K562 (cell line): ENCODE measurements around the gene GPX2. TPM values are rescaled to one million over a fixed set of nuclear protein-coding genes. Genes with fewer than 3 reads are reported as not detected.

Experiments used
- ATF1 ChIP-seq, 2 experiments: fragments of 450-650 bp in 1 of 2; IDR thresholded peaks; 2 replicates each; pipeline ENCODE4 v1.6.1; 2016; ENCODE audit warnings: missing compliant biosample characterization in 1 of 2, missing genetic modification characterization in 1 of 2
- CHCHD3 ChIP-seq: fragments of 250-450 bp; sonication (Bioruptor Pico); IDR thresholded peaks from 2 replicates; pipeline ENCODE4 v2.1.2; 2022; ENCODE audit warnings: mild to moderate bottlenecking
- CHD2 ChIP-seq: IDR thresholded peaks from 2 replicates; pipeline ENCODE4 v1.6.1; 2011; ENCODE audit warnings: low read depth, low read length
- CTCF ChIP-seq, 3 experiments: IDR thresholded peaks in 2 of 3; conservative IDR thresholded peaks in 1 of 3; 2 replicates each; pipeline ENCODE4 v1.5.1; 2011 to 2012; ENCODE audit warnings: low read length in 3 of 3, mild to moderate bottlenecking in 3 of 3, control low read depth in 2 of 3, improper control_type of control experiment in 1 of 3, inconsistent platforms in 1 of 3, low read depth in 1 of 3, mixed read lengths in 1 of 3, moderate library complexity in 1 of 3; ENCODE audit not compliant: insufficient read depth in 2 of 3
- KAT2B ChIP-seq: IDR thresholded peaks from one replicate; pipeline ENCODE4 v1.6.1; 2012; ENCODE audit warnings: low read depth, mild to moderate bottlenecking, control low read depth, inconsistent platforms, low read length, moderate library complexity
- MAX ChIP-seq: sonication (generic); formaldehyde crosslinking; IDR thresholded peaks from 2 replicates; pipeline ENCODE4 v1.9.0; 2022; ENCODE audit warnings: mild to moderate bottlenecking, missing genetic modification reagents
- MED1 ChIP-seq: sonication (generic); formaldehyde crosslinking; IDR thresholded peaks from 2 replicates; pipeline ENCODE4 v1.8.1; 2023; ENCODE audit warnings: missing genetic modification reagents, borderline replicate concordance
- PYGO2 ChIP-seq: fragments of 450-650 bp; IDR thresholded peaks from 2 replicates; pipeline ENCODE4 v1.6.1; 2016; ENCODE audit warnings: mild to moderate bottlenecking, missing genetic modification characterization, moderate library complexity, missing compliant biosample characterization
- RAD21 ChIP-seq, 2 experiments: fragments of 250-450 bp in 1 of 2; fragments of 450-650 bp in 1 of 2; sonication (Bioruptor Pico) in 1 of 2; formaldehyde crosslinking in 1 of 2; IDR thresholded peaks in 1 of 2; conservative IDR thresholded peaks in 1 of 2; 2 replicates each; pipeline versions ENCODE4 v1.4.0 to v1.8.0; 2020 to 2022; ENCODE audit warnings: mild to moderate bottlenecking in 2 of 2, moderate library complexity in 1 of 2
- SMARCA5 ChIP-seq: fragments of 450-650 bp; IDR thresholded peaks from 2 replicates; pipeline ENCODE4 v1.6.1; 2016
- STAT6 ChIP-seq: sonication (generic); formaldehyde crosslinking; IDR thresholded peaks from 2 replicates; pipeline ENCODE4 v1.8.1; 2023; ENCODE audit warnings: mild to moderate bottlenecking, missing genetic modification reagents
- TAF1 ChIP-seq: IDR thresholded peaks from 2 replicates; pipeline ENCODE4 v1.6.1; 2011; ENCODE audit warnings: mild to moderate bottlenecking, low read length, moderate library complexity; ENCODE audit not compliant: insufficient read depth, control insufficient read depth, severe bottlenecking; ENCODE audit errors: extremely low read depth
- TAF7 ChIP-seq: fragments of 450-650 bp; IDR thresholded peaks from 2 replicates; pipeline ENCODE4 v1.6.1; 2016; ENCODE audit warnings: missing genetic modification characterization, missing compliant biosample characterization
- TRIM28 ChIP-seq: fragments of 450-650 bp; IDR thresholded peaks from 2 replicates; pipeline ENCODE4 v1.6.1; 2017
- TSC22D4 ChIP-seq: fragments of 450-650 bp; IDR thresholded peaks from 2 replicates; pipeline ENCODE4 v1.6.1; 2016; ENCODE audit warnings: missing genetic modification characterization, missing biosample characterization, control low read depth
- ZNF57 ChIP-seq: fragments of 450-650 bp; formaldehyde crosslinking; IDR thresholded peaks from 2 replicates; pipeline ENCODE4 v1.4.0; 2020; ENCODE audit warnings: mild to moderate bottlenecking, moderate library complexity
- ZNF592 ChIP-seq: fragments of 450-650 bp; IDR thresholded peaks from 2 replicates; pipeline ENCODE4 v1.6.1; 2017; ENCODE audit warnings: antibody characterized with exemption, mild to moderate bottlenecking
- ZNF79 ChIP-seq: fragments of 250-450 bp; sonication (Bioruptor Pico); IDR thresholded peaks from 2 replicates; pipeline ENCODE4 v1.4.0; 2020; ENCODE audit warnings: low read depth, mild to moderate bottlenecking, moderate library complexity
- polyA plus RNA-seq, 8 experiments: library from polyadenylated mRNA; depleted of rRNA in 4 of 8; stranded (reverse) in 5 of 8; unstranded in 3 of 8; fragments of >200 nt; fragmentation: Nextera tagmentation in 2 of 8; fragmentation: Illumina TruSeq in 1 of 8; extraction: Ambion mirVana in 2 of 8; extraction: Trizol in 1 of 8; gene quantifications; 2 replicates each; pipeline versions ENCODE4 v1.2.1 to v1.2.3, GENCODE V29; 2011 to 2014; ENCODE audit warnings: inconsistent platforms in 1 of 8, missing spikeins in 1 of 8
- total RNA-seq, 7 experiments: library from RNA; depleted of rRNA in 6 of 7; stranded (reverse); fragments of >200 nt in 6 of 7; fragmentation: Illumina TruSeq in 2 of 7; extraction: Trizol in 2 of 7; gene quantifications; 2 replicates each; pipeline versions ENCODE4 v1.2.1 to v1.2.3, GENCODE V29; 2011 to 2021; ENCODE audit warnings: low replicate concordance in 1 of 7

The GPX2 gene
- total and polyA plus RNA-seq, 9 of the 15 experiments (the other 6 are each of a cell fraction or from before 2014, with no cell fraction given): 0.24 TPM; not detected in 8

GRCh38 chr14:64986648-64987437 lies 44.3 kb upstream of the GPX2 start, which contains the start of gene FNTB (continued):
- TF ChIP-seq STAT6 (CRISPR knock-in tag) (no peak), MAX (CRISPR knock-in tag) (peak; percentile 77), TAF1 (peak; percentile 60), ZNF57 (CRISPR knock-in tag) (no peak), RAD21 (CRISPR knock-in tag; conservative IDR thresholded peaks at IDR 0.05 in 1 of 2, IDR thresholded peaks at IDR 0.05 in 1 of 2) (peak; percentile 84 to 94), PYGO2 (tag) (no peak), MED1 (no peak), ZNF79 (no peak), TAF7 (tag) (no peak), CHCHD3 (CRISPR knock-in tag) (no peak), ZNF592 (peak; percentile 44; the same call in 1 of the 2 replicates), TRIM28 (0 out of 2 replicates have a peak, but pooled peaks have one; percentile 41), CHD2 (no peak; the same call in 1 of the 2 replicates), CTCF (IDR thresholded peaks at IDR 0.05 in 2 of 3, conservative IDR thresholded peaks at IDR 0.05 in 1 of 3; ENCODE audit: insufficient read depth in 2 of 3, low read depth in 1 of 3, low read length in 3 of 3) (peak; percentile 82 to 94 (median 93)), TSC22D4 (no peak), SMARCA5 (no peak), KAT2B (no peak), ATF1 (CRISPR knock-in tag; IDR thresholded peaks at IDR 0.05) (no peak), ATF1 (tag; IDR thresholded peaks at IDR 0.05) (peak; percentile 88)
